GM19452 (cell line): Measurements from ENCODE around the gene SRGAP1.

Experiments used
- ATAC-seq: cut with Tn5 transposase; IDR thresholded peaks from one replicate; pipeline ENCODE4 v1.9.1; 2021; ENCODE audit not compliant: unreplicated experiment

The SRGAP1 gene

DNA sequence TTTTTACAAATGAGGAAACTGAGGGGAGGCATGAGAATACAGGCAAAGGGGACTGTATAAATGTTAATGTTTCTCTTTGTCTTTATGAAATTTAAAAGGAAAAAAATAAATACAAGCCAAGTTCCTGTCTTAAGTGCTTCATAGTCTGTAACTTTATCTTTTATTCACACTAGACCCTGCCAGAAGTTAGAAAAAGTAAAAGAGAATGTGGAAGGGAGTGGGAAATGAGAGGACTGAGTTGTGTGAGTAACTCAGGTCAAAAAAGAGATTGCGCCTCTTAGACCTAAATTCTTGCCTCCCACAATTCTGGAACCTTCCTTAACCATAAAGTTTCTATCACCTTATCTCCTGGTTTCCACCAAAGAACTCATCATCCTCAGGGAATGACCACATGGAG lies 236.5 kb downstream of the SRGAP1 start:
- ATAC-seq = no peak

DNA sequence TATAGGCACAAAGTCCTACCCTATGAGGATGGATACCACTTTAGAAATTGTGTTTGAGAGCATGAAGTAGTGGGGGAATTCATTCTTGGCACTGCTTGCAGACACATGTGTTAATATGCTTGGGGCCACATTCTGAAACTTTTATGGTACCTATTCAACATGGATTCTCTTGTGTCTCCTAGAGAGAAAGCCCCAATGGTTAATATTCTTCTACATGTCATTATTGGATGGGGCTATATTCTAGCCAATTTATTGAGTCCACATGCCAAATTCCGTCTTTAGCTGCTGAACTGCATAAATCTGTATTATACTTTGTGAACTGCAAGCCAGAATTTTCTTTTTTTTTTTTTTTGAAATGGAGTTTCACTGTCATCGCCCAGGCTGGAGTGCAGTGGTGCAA lies 237.6 kb downstream of the SRGAP1 start:
- no peak for ATAC-seq

DNA sequence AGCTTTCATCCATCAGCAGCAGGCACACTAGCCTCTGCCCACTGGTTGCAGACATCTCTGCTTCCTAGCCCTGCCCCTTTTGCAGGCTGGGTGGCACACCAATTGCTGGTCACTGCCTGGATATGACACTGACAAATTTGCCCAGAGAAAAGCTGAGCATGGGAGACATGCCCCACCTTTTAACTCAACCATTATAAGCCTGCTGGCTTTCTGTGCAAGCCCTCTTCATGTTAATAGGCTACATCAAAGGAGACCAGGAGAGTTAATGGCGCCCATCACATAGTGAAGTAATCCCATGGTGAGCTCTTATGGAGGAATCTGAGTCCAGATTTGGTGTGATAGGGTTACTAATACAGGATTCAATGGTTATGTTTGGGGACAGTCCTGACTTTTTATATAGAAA lies 238.4 kb downstream of the SRGAP1 start:
- ATAC-seq = no peak

DNA sequence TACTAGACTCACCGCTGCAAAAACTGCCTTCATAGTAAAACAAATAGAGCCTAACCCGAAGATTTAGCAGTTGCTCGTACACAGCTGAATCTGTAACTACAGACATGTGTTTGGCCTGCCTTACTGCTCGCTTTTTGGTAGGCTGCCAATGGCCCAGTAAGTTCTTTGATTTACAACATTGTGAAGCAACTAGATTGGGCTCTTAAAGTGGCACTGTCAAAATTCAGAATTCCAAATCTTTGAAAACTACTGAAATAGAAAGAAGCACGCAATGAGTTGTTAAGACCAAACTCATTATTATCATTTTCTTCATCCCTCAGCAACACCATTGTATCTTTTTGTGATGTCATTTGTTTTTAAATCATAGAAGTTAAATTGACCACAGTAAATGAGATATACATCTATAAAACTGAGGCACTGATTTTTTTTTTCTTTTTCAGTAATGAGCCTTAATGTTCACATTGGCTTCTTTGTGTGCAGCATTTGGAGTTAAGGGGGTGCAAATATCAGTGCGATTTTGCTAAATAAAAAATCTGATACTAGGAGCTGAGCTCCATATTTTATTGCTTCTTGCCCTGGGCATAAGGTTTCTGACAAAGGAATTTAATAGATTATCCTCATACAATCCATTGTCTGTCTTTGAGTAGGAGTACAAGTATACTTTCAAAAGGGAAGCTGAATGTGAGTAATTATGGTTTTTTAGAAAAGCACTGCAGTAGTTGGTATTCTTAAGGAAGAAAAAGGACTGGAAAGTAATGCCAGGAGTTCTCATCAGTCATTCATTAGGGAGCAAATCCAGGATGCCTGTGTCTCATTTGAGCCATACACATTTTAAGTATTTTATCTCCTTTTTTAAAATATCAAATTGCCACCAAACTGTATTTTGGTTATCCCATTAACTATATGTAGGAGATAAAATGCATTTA lies 239.0 kb downstream of the SRGAP1 start:
- ATAC-seq = no peak

DNA sequence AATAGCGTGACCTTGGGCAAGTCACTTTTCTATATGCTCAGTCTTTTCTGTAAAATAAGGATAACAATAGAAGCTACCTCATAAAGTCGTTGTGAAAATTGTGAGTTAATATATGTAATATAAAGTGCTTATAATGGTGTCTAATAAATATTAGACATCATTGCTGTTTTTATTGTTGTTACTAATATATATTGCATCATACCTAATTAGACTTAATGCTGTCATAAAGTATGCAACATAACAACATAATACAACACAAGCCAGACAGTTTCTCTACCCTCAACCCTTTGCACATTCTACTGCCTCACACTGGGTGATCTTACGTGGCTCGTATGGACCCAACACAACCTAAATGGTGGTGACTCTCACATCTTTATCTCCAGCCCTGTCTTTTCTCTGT lies 240.7 kb downstream of the SRGAP1 start:
- no peak for ATAC-seq

DNA sequence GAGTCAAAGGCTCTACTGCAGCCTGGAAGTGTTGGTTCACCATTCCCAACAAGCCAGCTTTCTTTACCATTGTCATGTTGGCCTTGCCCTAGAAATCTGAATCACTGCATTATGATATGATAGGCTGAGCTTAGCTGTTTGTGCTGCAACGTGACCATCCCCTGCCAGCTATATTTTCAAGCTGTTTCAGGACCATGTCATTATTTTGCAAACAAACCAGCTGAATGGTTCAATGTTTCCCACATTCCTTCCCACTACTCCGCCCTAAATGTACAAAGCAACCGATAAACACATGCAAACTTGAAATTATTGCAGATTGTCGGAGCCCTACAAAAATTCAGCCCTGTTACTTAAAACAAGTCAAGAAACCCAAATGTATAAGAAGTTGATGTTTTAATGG lies 241.5 kb downstream of the SRGAP1 start:
- no peak for ATAC-seq

DNA sequence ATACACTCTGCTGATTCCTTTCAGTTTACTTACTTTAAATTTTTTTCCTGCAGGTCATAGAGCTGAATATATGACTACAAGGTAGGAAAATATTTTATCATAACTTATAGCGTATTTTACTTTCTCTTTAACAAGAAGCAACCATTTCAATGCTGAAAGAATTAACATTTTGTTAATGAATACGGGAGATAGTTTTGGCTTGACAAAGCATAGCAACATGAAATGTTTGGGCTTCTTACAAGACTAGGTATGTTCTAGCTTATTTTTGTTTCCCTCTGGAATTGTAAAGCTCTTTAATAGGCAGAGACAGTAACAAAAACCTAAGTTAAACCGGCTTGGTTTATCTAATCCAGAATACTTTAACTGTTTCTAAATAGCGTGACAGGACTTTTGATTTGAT lies 242.4 kb downstream of the SRGAP1 start:
- ATAC-seq = no peak

DNA sequence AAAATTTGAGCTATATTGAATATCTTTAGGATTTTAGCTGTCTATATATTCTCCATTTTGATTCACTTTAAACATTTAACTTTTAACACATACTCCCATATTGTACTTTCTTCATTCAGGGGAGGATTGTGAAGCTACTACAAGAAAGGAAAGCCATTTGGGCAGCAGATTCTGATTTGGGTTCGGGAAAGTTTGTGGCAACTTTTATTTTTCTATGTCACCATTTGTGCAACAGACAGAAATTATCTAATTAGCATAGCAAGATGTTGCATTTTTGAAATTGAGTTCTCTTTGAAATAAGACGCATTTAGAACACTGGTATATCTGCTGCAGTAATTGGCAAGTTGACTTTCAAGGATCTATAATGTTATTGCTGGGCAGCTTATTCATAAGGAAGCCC lies 243.3 kb downstream of the SRGAP1 start:
- ATAC-seq = no peak

DNA sequence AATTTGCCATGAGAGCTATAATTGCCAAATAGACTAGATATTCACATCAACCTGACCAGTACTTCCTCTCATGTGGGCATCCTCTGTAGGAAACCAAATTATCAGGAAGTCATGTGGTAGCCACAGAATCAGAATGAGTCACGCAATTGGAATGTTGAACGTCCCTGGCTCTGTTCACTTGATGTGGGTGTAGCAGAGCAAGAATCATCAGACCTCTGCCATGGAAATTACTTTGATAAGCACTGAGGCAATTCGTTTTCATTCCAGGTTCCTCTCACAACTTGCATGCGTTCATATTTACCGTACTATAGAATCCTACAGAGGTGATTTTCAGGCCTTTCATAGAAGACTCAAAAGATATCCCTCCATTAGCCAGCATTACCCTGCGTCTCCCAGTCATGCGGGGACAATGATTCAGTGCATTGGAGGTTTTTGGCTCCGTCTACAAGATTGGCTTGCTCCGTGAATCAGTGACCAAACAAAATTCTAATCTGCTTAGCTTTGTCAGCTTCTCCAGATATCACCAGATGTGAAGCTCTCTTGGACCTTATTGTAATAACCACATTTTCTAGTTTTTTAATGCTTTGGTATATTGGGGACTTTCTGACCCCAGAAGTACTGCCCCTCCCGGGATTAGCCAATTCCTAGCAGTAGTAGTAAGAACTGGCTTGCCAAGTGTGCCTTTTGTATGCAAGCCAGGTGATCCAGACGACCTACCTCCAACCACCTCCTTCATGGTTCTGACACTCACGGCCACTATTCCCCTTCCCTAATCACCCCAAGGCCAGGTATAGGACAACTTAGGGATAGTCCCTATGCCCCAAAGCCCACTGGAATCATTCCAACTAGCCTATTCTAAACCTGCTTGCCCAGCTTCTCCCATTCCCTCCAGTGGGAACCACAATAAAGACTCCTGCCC lies 244.2 kb downstream of the SRGAP1 start:
- ATAC-seq = no peak

DNA sequence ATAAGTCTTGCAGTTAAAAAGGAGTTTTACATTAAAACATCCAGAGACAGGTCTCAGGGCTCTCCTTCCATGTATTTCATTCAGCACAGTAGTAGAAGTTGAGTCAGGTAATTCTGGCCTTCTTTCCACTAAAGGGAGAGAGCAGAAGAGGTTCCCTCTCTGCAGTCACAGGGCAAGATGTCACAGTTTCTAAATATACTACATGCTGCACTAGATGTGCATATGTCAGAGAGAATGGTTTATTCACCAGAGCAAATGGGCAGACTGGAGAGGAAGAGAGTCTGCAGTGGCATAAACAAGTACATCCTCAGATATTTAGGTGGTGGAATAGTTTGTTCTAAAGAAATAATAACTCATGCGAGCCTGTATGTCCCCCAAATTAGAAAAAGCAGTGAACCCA lies 245.5 kb downstream of the SRGAP1 start:
- no peak for ATAC-seq

DNA sequence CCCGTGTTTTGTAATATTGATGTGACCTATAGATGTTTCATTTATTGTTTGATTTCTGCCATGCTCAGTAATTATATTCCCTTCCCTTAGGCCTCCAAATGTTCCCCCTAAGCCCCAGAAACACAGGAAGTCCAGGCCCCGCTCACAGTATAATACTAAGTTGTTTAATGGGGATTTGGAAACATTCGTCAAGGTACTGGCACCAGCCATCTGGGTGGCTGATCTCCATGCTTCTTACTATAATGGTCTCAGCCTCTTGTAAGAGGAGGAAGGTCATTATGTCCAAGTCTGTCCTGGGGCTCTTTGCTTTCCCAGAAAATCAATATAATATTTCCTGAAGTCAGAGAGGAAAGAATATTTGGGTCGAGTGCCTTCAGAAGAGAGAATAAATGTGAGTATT lies 246.7 kb downstream of the SRGAP1 start:
- no peak for ATAC-seq

DNA sequence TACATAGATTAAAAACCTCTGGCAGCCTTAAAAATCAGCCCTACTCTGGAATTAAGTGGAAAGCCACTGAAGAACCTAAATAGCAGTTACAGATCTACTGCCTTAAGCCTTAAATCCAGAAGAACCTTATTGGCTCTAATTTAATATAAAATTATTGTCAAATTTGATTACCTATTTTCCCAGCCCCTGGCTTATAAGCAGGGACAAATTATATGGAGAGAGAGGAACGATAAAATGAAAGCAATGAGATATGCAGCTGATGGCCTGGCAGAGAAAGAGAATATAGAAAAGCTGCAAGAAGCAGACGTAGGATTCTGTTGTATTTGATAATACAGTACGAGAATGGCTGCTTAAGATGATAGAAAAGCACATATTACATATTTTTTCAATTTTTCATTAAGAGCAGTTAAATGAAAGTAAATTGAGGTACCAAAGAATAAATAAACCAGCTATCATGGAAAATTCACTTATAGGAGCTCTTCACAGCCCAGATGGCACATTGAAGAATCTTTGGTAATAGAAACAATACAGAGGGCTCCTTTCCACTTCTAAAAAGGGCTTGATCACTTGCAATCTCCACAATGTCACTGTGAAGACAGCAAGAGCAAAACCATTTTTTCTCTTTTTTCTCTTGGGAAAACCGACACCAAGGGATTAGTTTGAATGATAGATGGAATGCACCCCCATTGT lies 248.2 kb downstream of the SRGAP1 start:
- no peak for ATAC-seq

DNA sequence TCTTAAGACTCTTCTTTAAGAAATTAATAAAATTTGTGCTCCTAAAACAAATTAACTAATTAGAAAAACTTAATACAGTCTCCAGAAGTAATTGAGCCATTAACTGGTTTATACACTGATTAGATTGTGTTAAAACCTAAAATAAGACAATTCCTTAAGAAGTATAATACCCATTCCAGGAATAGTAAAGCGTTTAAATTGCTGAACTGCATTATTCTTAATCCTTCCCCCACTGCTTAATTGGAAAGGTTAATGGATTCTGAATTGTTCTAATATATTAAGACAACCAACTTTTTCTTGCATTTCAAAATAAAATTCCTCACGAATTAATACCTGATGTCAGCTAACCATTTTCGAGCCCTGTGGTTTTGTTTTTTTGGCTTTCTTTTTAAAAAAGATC lies 249.2 kb downstream of the SRGAP1 start:
- no peak for ATAC-seq

DNA sequence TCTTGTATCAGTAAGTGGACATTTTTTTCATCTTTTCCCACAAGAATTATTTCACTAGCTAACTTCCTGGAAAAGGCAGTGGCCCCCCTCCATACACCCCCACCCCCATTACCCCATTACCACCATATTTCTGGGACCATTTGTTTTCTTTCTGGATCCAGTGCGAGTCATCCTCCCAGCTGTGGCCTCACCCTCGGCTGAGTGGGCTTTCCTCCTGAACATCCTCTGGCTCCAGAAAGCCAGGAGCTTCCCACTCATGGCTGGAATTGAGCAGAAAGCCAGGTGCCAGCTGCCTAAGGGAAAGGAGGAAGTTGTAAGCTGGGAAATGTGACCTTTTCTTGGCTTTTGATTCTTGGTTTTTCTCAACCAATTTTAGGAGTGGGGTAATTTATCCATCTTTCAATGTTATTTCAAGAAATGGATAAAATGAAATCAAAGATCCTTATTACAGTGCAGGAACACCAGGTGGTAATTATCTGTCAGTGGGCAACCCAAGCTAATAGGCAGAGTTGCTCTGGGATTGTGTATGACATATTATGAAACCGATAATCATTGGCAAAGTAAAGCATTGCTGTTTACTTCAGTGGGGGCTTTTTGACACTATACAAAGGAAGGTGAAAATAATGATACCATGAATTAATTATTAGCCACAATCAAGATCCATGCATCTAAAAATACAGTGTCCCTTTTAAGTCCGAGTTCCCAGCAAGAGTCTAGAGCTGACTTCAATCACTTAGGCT lies 253.0 kb downstream of the SRGAP1 start:
- ATAC-seq = no peak

DNA sequence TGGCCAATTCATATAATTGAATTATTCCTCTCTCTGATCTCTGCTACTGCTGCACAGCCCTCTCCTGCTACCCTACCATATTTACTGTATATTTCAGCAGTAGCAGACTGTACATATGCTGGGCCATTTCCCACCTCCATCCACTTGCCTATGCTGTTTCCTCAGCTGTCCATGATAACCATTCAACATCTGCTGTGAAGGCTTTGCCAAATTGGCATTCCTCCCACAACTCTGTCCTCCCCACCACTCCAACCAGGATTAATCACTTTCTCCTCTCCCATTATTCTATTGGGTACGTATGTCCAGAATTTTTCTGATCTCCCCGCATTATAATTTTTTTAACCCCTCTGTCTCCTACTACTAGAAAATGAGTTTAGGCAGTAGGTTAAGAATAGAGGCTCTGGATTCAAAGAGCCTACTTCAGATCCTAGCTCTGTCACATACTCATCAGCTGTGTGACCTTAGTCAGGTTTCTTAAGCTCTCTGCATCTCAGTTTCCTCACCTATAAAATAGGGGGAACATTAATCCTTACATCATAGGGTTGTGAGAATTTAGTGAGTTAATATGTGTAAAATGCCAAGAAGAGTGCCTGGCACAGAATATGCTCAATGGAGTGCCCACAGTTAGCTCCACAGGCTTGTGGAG lies 254.3 kb downstream of the SRGAP1 start:
- no peak for ATAC-seq

DNA sequence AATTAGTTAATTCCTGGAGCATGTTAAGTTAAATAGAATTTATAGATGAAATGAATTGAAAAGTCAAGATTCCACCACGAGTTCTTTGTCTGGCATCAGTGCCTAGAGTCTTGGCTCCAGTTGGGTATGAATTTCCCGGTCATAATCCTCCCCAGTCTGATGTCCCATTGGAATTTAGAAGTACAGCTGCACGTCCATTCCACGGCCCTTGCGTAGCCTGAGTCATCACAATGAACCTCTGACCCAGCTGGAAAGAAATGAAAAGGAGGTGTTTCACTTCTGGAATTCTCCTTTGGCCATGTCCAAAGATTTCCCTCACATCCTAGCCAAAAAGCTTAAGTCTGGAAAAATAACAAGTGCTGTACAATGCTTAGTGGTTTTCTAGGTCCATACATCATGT lies 254.9 kb downstream of the SRGAP1 start:
- no peak for ATAC-seq

DNA sequence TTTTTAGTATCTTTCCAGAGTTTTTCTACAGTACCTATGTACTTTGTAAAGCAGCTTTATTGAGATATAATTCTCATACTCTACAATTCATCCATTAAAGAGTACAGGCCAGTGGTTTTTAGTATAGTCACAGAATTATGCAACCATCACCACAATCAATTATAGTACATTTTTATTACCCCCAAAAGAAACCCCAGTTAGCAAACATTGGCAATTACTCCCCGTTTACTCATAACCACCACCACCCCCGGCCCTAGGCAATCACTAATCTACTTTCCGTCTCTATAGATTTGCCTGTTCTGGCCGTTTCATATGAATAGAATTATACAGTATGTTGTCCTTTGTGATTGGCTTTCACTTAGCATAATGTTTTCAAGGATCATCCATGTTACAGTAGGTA lies 257.8 kb downstream of the SRGAP1 start:
- no peak for ATAC-seq

DNA sequence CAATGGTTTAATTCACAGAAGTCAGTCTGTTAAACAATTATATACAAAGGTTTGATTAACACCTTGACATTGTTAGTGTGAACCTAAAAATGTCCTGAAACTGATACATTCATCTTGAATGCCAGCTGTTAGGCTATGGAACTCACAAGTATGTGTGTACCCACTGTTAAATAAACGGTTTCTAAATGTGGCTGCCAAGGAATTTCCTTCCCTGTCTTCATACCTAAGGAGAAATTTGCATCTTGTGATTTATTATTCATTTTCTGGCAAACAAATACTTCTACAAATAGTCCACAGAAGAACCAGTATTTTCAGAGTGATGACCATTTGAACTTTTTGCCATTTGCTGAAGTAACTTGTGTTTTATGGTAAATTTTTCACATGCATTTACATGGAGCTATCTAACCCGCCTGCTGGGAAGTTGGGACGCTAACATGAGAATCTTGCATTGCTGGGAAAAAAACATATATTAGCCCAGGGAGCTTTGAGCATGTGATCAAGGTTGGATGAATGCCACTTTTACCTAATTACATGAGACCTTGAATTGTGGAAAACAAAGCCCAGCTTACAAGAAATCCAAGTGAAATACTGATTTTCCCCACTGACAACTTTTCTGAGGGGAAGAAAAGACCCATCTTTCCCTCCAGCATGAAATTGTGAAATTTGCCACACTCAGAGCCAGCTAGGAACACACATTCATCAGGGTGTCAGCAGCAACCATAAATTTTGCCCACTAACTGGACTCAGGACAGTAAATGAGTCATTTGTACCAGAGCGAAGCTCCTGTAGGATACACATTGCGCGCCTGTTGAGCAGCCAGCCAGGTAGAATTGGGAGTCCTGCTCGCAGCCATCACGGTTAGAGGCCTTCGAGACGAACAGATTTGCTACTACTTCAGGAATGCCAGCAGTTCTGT lies 259.6 kb downstream of the SRGAP1 start:
- ATAC-seq = no peak

DNA sequence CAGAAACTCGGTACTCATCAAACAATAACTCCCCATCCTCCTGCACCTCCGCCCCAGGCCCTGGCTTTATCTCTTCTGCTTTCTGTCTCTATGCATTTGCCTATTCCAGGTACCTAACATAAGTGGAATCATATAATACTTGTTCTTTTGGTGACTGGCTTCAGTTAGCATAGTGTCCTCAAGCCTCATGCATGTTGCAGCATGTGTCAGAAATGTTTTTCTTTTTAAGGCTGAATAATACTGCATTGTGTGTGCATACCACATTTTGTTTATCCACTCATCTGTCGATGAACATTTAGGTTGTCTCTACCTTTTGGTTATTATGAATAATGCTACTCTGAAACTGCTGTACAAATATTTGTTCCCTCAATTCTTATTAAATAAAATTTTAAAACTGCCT lies 260.5 kb downstream of the SRGAP1 start:
- ATAC-seq = no peak
